GM12892 (cell line): Measurements from ENCODE around the gene VCAN.

Source experiments
- POLR2A ChIP-seq: IDR thresholded peaks from 2 replicates; pipeline ENCODE4 v1.6.1; 2011; ENCODE audit warnings: low read depth, low read length, control low read depth
- POLR2AphosphoS5 ChIP-seq: IDR thresholded peaks from 2 replicates; pipeline ENCODE4 v1.6.1; 2011; ENCODE audit warnings: low read depth, low read length, control low read depth
- TAF1 ChIP-seq: IDR thresholded peaks from 2 replicates; pipeline ENCODE4 v1.6.1; 2011; ENCODE audit warnings: low read depth, mild to moderate bottlenecking, control low read depth, low read length, borderline replicate concordance

DNA sequence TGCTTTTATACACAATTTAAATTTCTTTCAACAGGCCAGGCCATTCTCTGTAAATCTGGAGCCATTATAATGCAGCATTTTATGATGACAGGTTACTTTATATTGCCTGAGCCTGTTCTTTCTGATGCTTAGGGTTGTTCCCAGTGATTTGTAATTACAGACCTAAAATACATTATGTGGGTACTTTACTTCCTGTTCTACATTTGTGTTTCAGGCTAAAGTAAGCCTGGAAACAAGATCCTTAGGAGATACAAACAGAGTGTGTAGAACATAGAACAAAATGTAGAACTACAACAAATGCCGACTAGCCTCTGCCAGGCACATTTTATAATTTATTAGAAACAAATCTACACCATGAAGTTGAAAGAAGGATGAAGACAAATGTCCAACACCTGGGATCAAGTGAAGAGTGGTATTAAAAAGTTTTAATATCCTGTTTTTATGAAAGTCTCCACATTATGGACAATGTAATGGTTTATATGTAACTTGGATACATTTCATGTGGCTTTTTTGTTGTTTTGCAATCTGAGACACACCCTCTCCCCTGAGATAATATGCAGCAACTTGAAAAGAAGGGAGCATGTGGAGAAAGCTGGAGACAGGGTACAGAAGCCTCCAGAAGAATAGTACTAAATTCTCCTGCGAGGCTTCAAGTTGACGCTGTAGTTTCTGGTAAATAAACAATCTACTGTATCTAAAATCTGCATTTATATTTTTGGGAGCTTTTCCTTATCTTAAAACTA is 46.9 kb downstream of the VCAN start:
- TF ChIP-seq POLR2A (no peak), POLR2AphosphoS5 (no peak), TAF1 (no peak)
